WTC11 (cell line): Measurements from ENCODE around the gene SRSF1. TPM values are rescaled to one million over a fixed set of nuclear protein-coding genes. Genes with fewer than 3 reads are reported as not detected.

Experiments used
- ATAC-seq: fragments of 200-7000 bp; cut with Tn5 transposase; 2 replicates; pipeline ENCODE4 v1.10.0; 2021; ENCODE audit warnings: mild to moderate bottlenecking, moderate library complexity
- CTCF ChIA-PET: fragments of 300-600 bp; sonication (Branson Sonifier 250); formaldehyde crosslinking; loops from one replicate; lab custom pipeline; 2021; ENCODE audit warnings: antibody characterized with exemption; lab: Charles Lee
- POLR2A ChIA-PET: fragments of 350-600 bp; sonication (Branson Sonifier 250); formaldehyde crosslinking; loops from one replicate; lab custom pipeline; 2021; ENCODE audit warnings: antibody characterized with exemption; lab: Charles Lee
- DNase-seq: peaks from one replicate; pipeline ENCODE4 v3.0.0; 2021; ENCODE audit warnings: low spot score
- H3K27ac Mint-ChIP-seq: 2 replicates; pipeline ENCODE4 v1.8.0; 2021; ENCODE audit warnings: mixed read lengths
- H3K27me3 Mint-ChIP-seq: 2 replicates; pipeline ENCODE4 v1.8.0; 2021; ENCODE audit warnings: low read depth, mild to moderate bottlenecking, moderate library complexity, mixed read lengths
- H3K36me3 Mint-ChIP-seq: 2 replicates; pipeline ENCODE4 v1.8.0; 2021; ENCODE audit warnings: mixed read lengths
- H3K4me1 Mint-ChIP-seq: 2 replicates; pipeline ENCODE4 v1.8.0; 2022; ENCODE audit warnings: mixed read lengths
- H3K4me3 Mint-ChIP-seq: 2 replicates; pipeline ENCODE4 v1.8.0; 2021; ENCODE audit warnings: mild to moderate bottlenecking, moderate library complexity, mixed read lengths
- H3K9me3 Mint-ChIP-seq: 2 replicates; pipeline ENCODE4 v1.8.0; 2021; ENCODE audit warnings: mixed read lengths
- ATF1 ChIP-seq: sonication (generic); formaldehyde crosslinking; IDR thresholded peaks from 2 replicates; pipeline ENCODE4 v1.8.1; 2023; ENCODE audit warnings: mild to moderate bottlenecking, moderate library complexity, missing genetic modification reagents
- ELF4 ChIP-seq: sonication (generic); formaldehyde crosslinking; IDR thresholded peaks from 2 replicates; pipeline ENCODE4 v1.8.1; 2022; ENCODE audit warnings: low read depth, mild to moderate bottlenecking, moderate library complexity, missing genetic modification reagents
- GABPB1 ChIP-seq: sonication (generic); formaldehyde crosslinking; IDR thresholded peaks from 2 replicates; pipeline ENCODE4 v1.8.1; 2023; ENCODE audit warnings: mild to moderate bottlenecking, missing genetic modification reagents
- HMGA2 ChIP-seq: fragments of 250-450 bp; sonication (Bioruptor Pico); IDR thresholded peaks from 2 replicates; pipeline ENCODE4 v1.4.0; 2021; ENCODE audit warnings: mild to moderate bottlenecking, moderate library complexity
- IRF2 ChIP-seq: sonication (generic); formaldehyde crosslinking; IDR thresholded peaks from 2 replicates; pipeline ENCODE4 v1.8.0; 2022; ENCODE audit warnings: low read depth, missing genetic modification reagents, borderline replicate concordance
- NFE2L1 ChIP-seq: sonication (generic); formaldehyde crosslinking; IDR thresholded peaks from 2 replicates; pipeline ENCODE4 v1.8.1; 2023; ENCODE audit warnings: missing genetic modification reagents
- RORB ChIP-seq: fragments of 250-450 bp; sonication (Bioruptor Pico); IDR thresholded peaks from 2 replicates; pipeline ENCODE4 v1.9.0; 2021; ENCODE audit warnings: mild to moderate bottlenecking
- TP53 ChIP-seq: sonication (generic); formaldehyde crosslinking; IDR thresholded peaks from 2 replicates; pipeline ENCODE4 v1.8.1; 2023; ENCODE audit warnings: mild to moderate bottlenecking, missing genetic modification reagents
- ZNF138 ChIP-seq: sonication (generic); formaldehyde crosslinking; conservative IDR thresholded peaks from 2 replicates; pipeline ENCODE4 v1.8.1; 2022; ENCODE audit warnings: mild to moderate bottlenecking, moderate library complexity, missing genetic modification reagents
- ZNF219 ChIP-seq: sonication (generic); formaldehyde crosslinking; IDR thresholded peaks from 2 replicates; pipeline ENCODE4 v1.8.0; 2023; ENCODE audit warnings: missing genetic modification reagents, mild to moderate bottlenecking, borderline replicate concordance
- ZNF263 ChIP-seq: sonication (generic); formaldehyde crosslinking; IDR thresholded peaks from 2 replicates; pipeline ENCODE4 v1.8.1; 2022; ENCODE audit warnings: low read depth, mild to moderate bottlenecking, moderate library complexity, missing genetic modification reagents
- ZNF396 ChIP-seq: fragments of 250-450 bp; sonication (Bioruptor Pico); IDR thresholded peaks from 2 replicates; pipeline ENCODE4 v1.8.0; 2021; ENCODE audit warnings: mild to moderate bottlenecking, moderate library complexity, borderline replicate concordance
- total RNA-seq: library from RNA; stranded (reverse); gene quantifications from 3 replicates; pipeline ENCODE4 v1.2.3, GENCODE V29; 2021
- TF ChIP-seq, protein P1 (sequence below): fragments of 250-450 bp; sonication (Bioruptor Pico); IDR thresholded peaks from 2 replicates; pipeline ENCODE4 v1.9.0; 2021; ENCODE audit warnings: mild to moderate bottlenecking, borderline replicate concordance
- TF ChIP-seq, protein P2 (sequence below): fragments of 250-450 bp; sonication (Bioruptor Pico); IDR thresholded peaks from 2 replicates; pipeline ENCODE4 v1.9.0; 2021; ENCODE audit warnings: moderate library complexity, mild to moderate bottlenecking, inconsistent platforms, borderline replicate concordance
- TF ChIP-seq, protein P3 (sequence below): fragments of 200-600 bp; IDR thresholded peaks from 2 replicates; pipeline ENCODE4 v1.8.0; 2022; ENCODE audit warnings: antibody characterized with exemption
- TF ChIP-seq, protein P4 (sequence below): fragments of 250-450 bp; sonication (Bioruptor Pico); IDR thresholded peaks from 2 replicates; pipeline ENCODE4 v2.1.2; 2022; ENCODE audit warnings: mild to moderate bottlenecking, moderate library complexity
- TF ChIP-seq, protein P5 (sequence below): sonication (generic); formaldehyde crosslinking; IDR thresholded peaks from 2 replicates; pipeline ENCODE4 v1.8.0; 2023; ENCODE audit warnings: mild to moderate bottlenecking, missing genetic modification reagents
- TF ChIP-seq, protein P6 (sequence below): sonication (generic); formaldehyde crosslinking; IDR thresholded peaks from 2 replicates; pipeline ENCODE4 v1.8.1; 2023; ENCODE audit warnings: mild to moderate bottlenecking, missing genetic modification reagents, moderate library complexity
- TF ChIP-seq, protein P7 (sequence below): sonication (generic); formaldehyde crosslinking; IDR thresholded peaks from 2 replicates; pipeline ENCODE4 v1.8.0; 2022; ENCODE audit warnings: missing genetic modification reagents

The SRSF1 gene
- total RNA-seq, 1 experiment from 2014 or later, result 387 TPM

DNA sequence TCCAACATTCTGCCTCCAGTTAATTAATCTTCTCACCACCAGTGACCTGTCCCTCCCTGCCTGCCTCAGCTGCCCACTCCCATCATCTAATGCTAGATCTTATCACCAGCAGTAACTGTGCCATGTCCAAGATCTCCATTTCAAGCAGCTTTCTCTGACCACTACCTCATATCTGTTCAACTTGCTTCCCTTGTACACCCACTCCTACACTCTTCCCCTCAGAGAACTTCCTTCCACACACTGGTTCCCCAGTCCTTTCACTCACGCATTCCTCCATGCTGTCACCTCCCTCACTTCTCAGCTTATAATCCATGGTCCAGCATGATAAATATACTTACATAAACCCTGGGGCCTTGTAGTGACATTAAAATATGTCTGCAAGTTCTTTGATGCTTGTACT lies 44.4 kb upstream of the SRSF1 start (continued):
- TF ChIP-seq, protein P1, sequence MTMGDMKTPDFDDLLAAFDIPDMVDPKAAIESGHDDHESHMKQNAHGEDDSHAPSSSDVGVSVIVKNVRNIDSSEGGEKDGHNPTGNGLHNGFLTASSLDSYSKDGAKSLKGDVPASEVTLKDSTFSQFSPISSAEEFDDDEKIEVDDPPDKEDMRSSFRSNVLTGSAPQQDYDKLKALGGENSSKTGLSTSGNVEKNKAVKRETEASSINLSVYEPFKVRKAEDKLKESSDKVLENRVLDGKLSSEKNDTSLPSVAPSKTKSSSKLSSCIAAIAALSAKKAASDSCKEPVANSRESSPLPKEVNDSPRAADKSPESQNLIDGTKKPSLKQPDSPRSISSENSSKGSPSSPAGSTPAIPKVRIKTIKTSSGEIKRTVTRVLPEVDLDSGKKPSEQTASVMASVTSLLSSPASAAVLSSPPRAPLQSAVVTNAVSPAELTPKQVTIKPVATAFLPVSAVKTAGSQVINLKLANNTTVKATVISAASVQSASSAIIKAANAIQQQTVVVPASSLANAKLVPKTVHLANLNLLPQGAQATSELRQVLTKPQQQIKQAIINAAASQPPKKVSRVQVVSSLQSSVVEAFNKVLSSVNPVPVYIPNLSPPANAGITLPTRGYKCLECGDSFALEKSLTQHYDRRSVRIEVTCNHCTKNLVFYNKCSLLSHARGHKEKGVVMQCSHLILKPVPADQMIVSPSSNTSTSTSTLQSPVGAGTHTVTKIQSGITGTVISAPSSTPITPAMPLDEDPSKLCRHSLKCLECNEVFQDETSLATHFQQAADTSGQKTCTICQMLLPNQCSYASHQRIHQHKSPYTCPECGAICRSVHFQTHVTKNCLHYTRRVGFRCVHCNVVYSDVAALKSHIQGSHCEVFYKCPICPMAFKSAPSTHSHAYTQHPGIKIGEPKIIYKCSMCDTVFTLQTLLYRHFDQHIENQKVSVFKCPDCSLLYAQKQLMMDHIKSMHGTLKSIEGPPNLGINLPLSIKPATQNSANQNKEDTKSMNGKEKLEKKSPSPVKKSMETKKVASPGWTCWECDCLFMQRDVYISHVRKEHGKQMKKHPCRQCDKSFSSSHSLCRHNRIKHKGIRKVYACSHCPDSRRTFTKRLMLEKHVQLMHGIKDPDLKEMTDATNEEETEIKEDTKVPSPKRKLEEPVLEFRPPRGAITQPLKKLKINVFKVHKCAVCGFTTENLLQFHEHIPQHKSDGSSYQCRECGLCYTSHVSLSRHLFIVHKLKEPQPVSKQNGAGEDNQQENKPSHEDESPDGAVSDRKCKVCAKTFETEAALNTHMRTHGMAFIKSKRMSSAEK (CRISPR knock-in tag), result no peak
- TF ChIP-seq, protein P2, sequence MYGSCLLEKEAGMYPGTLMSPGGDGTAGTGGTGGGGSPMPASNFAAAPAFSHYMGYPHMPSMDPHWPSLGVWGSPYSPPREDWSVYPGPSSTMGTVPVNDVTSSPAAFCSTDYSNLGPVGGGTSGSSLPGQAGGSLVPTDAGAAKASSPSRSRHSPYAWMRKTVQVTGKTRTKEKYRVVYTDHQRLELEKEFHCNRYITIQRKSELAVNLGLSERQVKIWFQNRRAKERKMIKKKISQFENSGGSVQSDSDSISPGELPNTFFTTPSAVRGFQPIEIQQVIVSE (CRISPR knock-in tag), result no peak
- TF ChIP-seq, protein P3, sequence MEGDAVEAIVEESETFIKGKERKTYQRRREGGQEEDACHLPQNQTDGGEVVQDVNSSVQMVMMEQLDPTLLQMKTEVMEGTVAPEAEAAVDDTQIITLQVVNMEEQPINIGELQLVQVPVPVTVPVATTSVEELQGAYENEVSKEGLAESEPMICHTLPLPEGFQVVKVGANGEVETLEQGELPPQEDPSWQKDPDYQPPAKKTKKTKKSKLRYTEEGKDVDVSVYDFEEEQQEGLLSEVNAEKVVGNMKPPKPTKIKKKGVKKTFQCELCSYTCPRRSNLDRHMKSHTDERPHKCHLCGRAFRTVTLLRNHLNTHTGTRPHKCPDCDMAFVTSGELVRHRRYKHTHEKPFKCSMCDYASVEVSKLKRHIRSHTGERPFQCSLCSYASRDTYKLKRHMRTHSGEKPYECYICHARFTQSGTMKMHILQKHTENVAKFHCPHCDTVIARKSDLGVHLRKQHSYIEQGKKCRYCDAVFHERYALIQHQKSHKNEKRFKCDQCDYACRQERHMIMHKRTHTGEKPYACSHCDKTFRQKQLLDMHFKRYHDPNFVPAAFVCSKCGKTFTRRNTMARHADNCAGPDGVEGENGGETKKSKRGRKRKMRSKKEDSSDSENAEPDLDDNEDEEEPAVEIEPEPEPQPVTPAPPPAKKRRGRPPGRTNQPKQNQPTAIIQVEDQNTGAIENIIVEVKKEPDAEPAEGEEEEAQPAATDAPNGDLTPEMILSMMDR, result no peak
- TF ChIP-seq, protein P4, sequence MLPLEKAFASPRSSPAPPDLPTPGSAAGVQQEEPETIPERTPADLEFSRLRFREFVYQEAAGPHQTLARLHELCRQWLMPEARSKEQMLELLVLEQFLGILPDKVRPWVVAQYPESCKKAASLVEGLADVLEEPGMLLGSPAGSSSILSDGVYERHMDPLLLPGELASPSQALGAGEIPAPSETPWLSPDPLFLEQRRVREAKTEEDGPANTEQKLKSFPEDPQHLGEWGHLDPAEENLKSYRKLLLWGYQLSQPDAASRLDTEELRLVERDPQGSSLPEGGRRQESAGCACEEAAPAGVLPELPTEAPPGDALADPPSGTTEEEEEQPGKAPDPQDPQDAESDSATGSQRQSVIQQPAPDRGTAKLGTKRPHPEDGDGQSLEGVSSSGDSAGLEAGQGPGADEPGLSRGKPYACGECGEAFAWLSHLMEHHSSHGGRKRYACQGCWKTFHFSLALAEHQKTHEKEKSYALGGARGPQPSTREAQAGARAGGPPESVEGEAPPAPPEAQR (CRISPR knock-in tag), result no peak
- no peak for TF ChIP-seq ZNF219 (CRISPR knock-in tag)
- TF ChIP-seq, all 79 proteins: peak for 0

DNA sequence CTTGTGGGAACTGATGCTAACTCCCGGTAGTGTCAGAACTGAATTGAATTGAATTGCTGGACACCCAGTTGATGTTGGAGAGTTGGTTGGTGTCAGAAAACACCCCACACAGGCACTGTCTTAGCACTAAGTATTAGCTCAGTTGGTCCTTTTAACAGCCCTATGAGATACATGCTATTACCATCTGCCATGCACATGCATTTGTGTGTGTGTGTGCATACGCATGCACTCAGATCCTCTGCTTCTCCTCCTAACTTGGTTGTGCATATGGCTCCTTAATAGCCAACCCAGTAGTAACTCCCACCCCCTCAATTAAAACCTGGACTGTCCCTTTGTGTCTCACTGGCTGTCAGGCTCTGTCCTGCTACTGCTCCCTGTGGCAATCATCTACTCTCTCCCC lies 43.9 kb upstream of the SRSF1 start:
- Mint-ChIP-seq H3K4me3 (no peak overlapping the region), H3K9me3 (no peaks in the 10 kb centered on the region), H3K4me1 (peaks cover 16% of the 10 kb centered on the region), H3K36me3 (no peaks in the 10 kb centered on the region), H3K27me3 (no peaks in the 10 kb centered on the region), H3K27ac (no peak overlapping the region)
- ChIA-PET CTCF (no interaction called here), POLR2A (interaction anchor here (0.5 kb wide), 1 partner anchor 131 kb away, joined by 3 read pairs; no protein-coding TSS in a partner anchor)
- ATAC-seq, result no peak
- TF ChIP-seq ATF1 (CRISPR knock-in tag) (no peak), RORB (CRISPR knock-in tag) (no peak), ELF4 (no peak), HMGA2 (CRISPR knock-in tag) (no peak), NFE2L1 (CRISPR knock-in tag) (no peak), ZNF263 (CRISPR knock-in tag) (no peak), IRF2 (CRISPR knock-in tag) (no peak)
- DNase-seq, result no peak

DNA sequence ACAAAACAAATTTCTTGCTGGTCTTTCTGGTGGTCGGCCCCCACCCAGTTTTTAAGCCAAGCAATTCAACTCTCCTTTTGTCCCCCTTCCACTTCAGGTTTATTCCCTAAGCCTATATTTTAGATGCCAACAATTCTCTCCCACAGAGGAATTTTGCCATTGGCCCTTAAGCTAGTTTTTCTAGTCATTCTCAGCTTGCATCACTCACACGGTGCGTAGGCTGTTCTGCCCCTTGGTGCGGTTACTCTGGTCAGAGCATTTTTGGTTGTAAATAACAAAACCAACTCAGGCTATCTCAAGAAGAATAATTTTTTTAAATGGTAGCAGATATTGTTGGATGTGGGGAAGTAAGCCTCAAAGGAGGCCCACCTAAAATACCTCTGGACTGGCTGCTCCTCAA lies 42.5 kb upstream of the SRSF1 start:
- Mint-ChIP-seq H3K4me3 (no peak overlapping the region), H3K9me3 (peaks cover under 1% of the 10 kb centered on the region), H3K36me3 (no peaks in the 10 kb centered on the region), H3K27ac (no peak overlapping the region), H3K4me1 (peaks cover 16% of the 10 kb centered on the region), H3K27me3 (no peaks in the 10 kb centered on the region)
- CTCF ChIA-PET, result no interaction called here
- ATAC-seq, result no peak
- no peak for DNase-seq
- POLR2A ChIA-PET, result no interaction called here
- TF ChIP-seq, protein P5, sequence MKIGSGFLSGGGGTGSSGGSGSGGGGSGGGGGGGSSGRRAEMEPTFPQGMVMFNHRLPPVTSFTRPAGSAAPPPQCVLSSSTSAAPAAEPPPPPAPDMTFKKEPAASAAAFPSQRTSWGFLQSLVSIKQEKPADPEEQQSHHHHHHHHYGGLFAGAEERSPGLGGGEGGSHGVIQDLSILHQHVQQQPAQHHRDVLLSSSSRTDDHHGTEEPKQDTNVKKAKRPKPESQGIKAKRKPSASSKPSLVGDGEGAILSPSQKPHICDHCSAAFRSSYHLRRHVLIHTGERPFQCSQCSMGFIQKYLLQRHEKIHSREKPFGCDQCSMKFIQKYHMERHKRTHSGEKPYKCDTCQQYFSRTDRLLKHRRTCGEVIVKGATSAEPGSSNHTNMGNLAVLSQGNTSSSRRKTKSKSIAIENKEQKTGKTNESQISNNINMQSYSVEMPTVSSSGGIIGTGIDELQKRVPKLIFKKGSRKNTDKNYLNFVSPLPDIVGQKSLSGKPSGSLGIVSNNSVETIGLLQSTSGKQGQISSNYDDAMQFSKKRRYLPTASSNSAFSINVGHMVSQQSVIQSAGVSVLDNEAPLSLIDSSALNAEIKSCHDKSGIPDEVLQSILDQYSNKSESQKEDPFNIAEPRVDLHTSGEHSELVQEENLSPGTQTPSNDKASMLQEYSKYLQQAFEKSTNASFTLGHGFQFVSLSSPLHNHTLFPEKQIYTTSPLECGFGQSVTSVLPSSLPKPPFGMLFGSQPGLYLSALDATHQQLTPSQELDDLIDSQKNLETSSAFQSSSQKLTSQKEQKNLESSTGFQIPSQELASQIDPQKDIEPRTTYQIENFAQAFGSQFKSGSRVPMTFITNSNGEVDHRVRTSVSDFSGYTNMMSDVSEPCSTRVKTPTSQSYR (CRISPR knock-in tag), result no peak
- TF ChIP-seq, protein P6, sequence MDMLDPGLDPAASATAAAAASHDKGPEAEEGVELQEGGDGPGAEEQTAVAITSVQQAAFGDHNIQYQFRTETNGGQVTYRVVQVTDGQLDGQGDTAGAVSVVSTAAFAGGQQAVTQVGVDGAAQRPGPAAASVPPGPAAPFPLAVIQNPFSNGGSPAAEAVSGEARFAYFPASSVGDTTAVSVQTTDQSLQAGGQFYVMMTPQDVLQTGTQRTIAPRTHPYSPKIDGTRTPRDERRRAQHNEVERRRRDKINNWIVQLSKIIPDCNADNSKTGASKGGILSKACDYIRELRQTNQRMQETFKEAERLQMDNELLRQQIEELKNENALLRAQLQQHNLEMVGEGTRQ, result no peak
- TF ChIP-seq ZNF396 (CRISPR knock-in tag), result no peak
- no peak for TF ChIP-seq TP53 (CRISPR knock-in tag)
- no peak for TF ChIP-seq GABPB1 (CRISPR knock-in tag)
- TF ChIP-seq, protein P7, sequence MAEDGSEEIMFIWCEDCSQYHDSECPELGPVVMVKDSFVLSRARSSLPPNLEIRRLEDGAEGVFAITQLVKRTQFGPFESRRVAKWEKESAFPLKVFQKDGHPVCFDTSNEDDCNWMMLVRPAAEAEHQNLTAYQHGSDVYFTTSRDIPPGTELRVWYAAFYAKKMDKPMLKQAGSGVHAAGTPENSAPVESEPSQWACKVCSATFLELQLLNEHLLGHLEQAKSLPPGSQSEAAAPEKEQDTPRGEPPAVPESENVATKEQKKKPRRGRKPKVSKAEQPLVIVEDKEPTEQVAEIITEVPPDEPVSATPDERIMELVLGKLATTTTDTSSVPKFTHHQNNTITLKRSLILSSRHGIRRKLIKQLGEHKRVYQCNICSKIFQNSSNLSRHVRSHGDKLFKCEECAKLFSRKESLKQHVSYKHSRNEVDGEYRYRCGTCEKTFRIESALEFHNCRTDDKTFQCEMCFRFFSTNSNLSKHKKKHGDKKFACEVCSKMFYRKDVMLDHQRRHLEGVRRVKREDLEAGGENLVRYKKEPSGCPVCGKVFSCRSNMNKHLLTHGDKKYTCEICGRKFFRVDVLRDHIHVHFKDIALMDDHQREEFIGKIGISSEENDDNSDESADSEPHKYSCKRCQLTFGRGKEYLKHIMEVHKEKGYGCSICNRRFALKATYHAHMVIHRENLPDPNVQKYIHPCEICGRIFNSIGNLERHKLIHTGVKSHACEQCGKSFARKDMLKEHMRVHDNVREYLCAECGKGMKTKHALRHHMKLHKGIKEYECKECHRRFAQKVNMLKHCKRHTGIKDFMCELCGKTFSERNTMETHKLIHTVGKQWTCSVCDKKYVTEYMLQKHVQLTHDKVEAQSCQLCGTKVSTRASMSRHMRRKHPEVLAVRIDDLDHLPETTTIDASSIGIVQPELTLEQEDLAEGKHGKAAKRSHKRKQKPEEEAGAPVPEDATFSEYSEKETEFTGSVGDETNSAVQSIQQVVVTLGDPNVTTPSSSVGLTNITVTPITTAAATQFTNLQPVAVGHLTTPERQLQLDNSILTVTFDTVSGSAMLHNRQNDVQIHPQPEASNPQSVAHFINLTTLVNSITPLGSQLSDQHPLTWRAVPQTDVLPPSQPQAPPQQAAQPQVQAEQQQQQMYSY (CRISPR knock-in tag), result no peak
- no peak for TF ChIP-seq ZNF138 (CRISPR knock-in tag)
